ENCODE results near the gene MAN2A2.

DNA sequence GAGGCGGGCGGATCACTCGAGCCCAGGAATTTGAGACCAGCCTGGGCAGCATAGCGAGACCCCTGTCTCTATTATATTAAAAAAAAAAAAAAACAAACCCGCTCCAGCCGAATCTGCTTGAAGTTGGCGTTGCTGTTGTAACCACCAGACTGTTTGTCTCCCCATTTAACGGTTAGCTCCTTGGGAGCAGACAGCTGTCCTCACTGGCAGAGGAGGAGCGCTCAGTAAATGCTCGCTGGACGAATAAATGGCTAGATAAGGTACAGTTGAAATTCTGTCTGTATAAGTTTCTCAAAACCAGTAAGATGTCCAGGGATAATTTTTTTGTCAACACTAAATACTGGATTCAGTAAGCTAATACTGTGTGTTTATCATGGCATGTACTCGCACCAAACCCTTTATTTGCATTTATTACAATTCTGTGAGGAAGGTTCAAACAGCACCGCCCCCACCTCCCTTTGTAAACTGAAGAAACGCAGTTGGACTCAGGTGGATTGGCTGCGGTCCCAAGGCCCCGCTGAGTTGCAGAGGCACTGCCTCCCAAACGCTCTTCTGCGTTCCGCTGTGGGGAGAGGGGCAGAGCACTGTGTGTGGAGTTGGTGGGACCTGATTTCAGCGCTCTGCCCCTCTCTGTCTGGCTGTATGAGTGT lies 52.6 kb downstream of the MAN2A2 start:
- no peak for TF ChIP-seq GATA2 (IDR thresholded peaks at IDR 0.05; ENCODE audit: low read depth, low read length)
- no peak for TF ChIP-seq GATA3 (IDR thresholded peaks at IDR 0.05; ENCODE audit: low read depth, low read length)

All from SH-SY5Y (cell line).